Mesenchymal stem cell (in vitro differentiated cells and primary cell): ENCODE data around the gene C10orf90.

Experiments used
- DNase-seq: peaks from one replicate; pipeline ENCODE4 v3.0.0-alpha.2; 2013
- H2AFZ ChIP-seq: one replicate; pipeline ENCODE4 v1.6.1; 2013; ENCODE audit warnings: low read depth, mild to moderate bottlenecking, control low read depth, inconsistent platforms, low read length, moderate library complexity
- H2AK5ac ChIP-seq: 2 replicates; pipeline ENCODE4 v1.6.1; 2013; ENCODE audit warnings: low read length, moderate library complexity, mild to moderate bottlenecking, inconsistent platforms; ENCODE audit not compliant: severe bottlenecking
- H2BK120ac ChIP-seq: one replicate; pipeline ENCODE4 v1.6.1; 2013; ENCODE audit warnings: low read depth, mild to moderate bottlenecking, inconsistent platforms, low read length, moderate library complexity
- H2BK12ac ChIP-seq, 2 experiments: one replicate each; pipeline ENCODE4 v1.6.1; 2013; ENCODE audit warnings: inconsistent platforms in 2 of 2, low read length in 2 of 2, mild to moderate bottlenecking in 2 of 2, moderate library complexity in 2 of 2, control low read depth in 1 of 2
- H2BK15ac ChIP-seq: one replicate; pipeline ENCODE4 v1.6.1; 2013; ENCODE audit warnings: mild to moderate bottlenecking, low read depth, inconsistent platforms; ENCODE audit not compliant: poor library complexity, severe bottlenecking
- H2BK5ac ChIP-seq: 2 replicates; pipeline ENCODE4 v1.6.1; 2013; ENCODE audit warnings: low read depth, mild to moderate bottlenecking, low read length, control low read depth, inconsistent platforms; ENCODE audit not compliant: poor library complexity, severe bottlenecking
- H3K14ac ChIP-seq, 2 experiments: one replicate each; pipeline ENCODE4 v1.6.1; 2013; ENCODE audit warnings: inconsistent platforms in 2 of 2, low read length in 2 of 2, control low read depth in 1 of 2, mild to moderate bottlenecking in 1 of 2, moderate library complexity in 1 of 2
- H3K18ac ChIP-seq, 2 experiments: one replicate each; pipeline ENCODE4 v1.6.1; 2013; ENCODE audit warnings: inconsistent platforms in 2 of 2, low read length in 2 of 2, control low read depth in 1 of 2, low read depth in 1 of 2, mild to moderate bottlenecking in 1 of 2
- H3K23ac ChIP-seq, 2 experiments: one replicate each; pipeline ENCODE4 v1.6.1; 2013; ENCODE audit warnings: inconsistent platforms in 2 of 2, low read length in 2 of 2, mild to moderate bottlenecking in 2 of 2, moderate library complexity in 2 of 2, control low read depth in 1 of 2
- H3K27ac ChIP-seq: 2 replicates; pipeline ENCODE4 v1.5.1; 2013; ENCODE audit warnings: mild to moderate bottlenecking, moderate library complexity, low read length, control low read depth, inconsistent platforms; ENCODE audit not compliant: poor library complexity, severe bottlenecking
- H3K27me3 ChIP-seq, 2 experiments: 2 replicates each; pipeline versions ENCODE4 v1.6.1 to v1.7.0; 2013; ENCODE audit warnings: low read length in 2 of 2, mild to moderate bottlenecking in 2 of 2, moderate library complexity in 2 of 2, control low read depth in 1 of 2, inconsistent platforms in 1 of 2; ENCODE audit not compliant: control insufficient read depth in 1 of 2, insufficient read depth in 1 of 2
- H3K36me3 ChIP-seq, 2 experiments: 2 replicates each; pipeline versions ENCODE4 v1.6.1 to v1.7.0; 2013; ENCODE audit warnings: low read length in 2 of 2, control low read depth in 1 of 2, inconsistent platforms in 1 of 2, low read depth in 1 of 2, mild to moderate bottlenecking in 1 of 2; ENCODE audit not compliant: insufficient read depth in 2 of 2, control insufficient read depth in 1 of 2
- H3K4ac ChIP-seq, 2 experiments: one replicate each; pipeline ENCODE4 v1.6.1; 2013; ENCODE audit warnings: inconsistent platforms in 2 of 2, low read length in 2 of 2, mild to moderate bottlenecking in 2 of 2, moderate library complexity in 2 of 2, control low read depth in 1 of 2, low read depth in 1 of 2
- H3K4me1 ChIP-seq: 2 replicates; pipeline ENCODE4 v1.6.1; 2013; ENCODE audit warnings: low read depth, low read length, control low read depth; ENCODE audit not compliant: control insufficient read depth, insufficient read depth
- H3K4me2 ChIP-seq: 2 replicates; pipeline ENCODE4 v1.6.1; 2013; ENCODE audit warnings: low read length, mild to moderate bottlenecking, inconsistent platforms; ENCODE audit not compliant: poor library complexity, severe bottlenecking
- H3K4me3 ChIP-seq, 2 experiments: 2 replicates each; pipeline versions ENCODE4 v1.5.1 to v1.7.0; 2013; ENCODE audit warnings: low read length in 2 of 2, mild to moderate bottlenecking in 2 of 2, control low read depth in 1 of 2, low read depth in 1 of 2; ENCODE audit not compliant: insufficient read depth in 1 of 2
- H3K79me1 ChIP-seq: replicated peaks from 2 replicates; pipeline ENCODE4 v1.6.1; 2013; ENCODE audit warnings: mild to moderate bottlenecking, control low read depth, low read length, inconsistent platforms; ENCODE audit not compliant: poor library complexity, severe bottlenecking
- H3K9ac ChIP-seq: 2 replicates; pipeline ENCODE4 v1.7.0; 2013; ENCODE audit warnings: mild to moderate bottlenecking, low read length, moderate library complexity
- H3K9me3 ChIP-seq: 2 replicates; pipeline ENCODE4 v1.7.0; 2013; ENCODE audit warnings: mild to moderate bottlenecking, low read length; ENCODE audit not compliant: control insufficient read depth
- H4K8ac ChIP-seq: one replicate; pipeline ENCODE4 v1.6.1; 2013; ENCODE audit warnings: inconsistent platforms, mild to moderate bottlenecking, low read length, moderate library complexity
- H4K91ac ChIP-seq: one replicate; pipeline ENCODE4 v1.6.1; 2013; ENCODE audit warnings: mild to moderate bottlenecking, low read length, inconsistent platforms
- WGBS: methylation state at CpG from one replicate; pipeline ENCODE4 v1.1.7; 2013; ENCODE audit warnings: mixed read lengths; 5-methylcytosine and 5-hydroxymethylcytosine counted together

C10orf90 gene

GRCh38 chr10:126593968-126594701, 76.4 kb downstream of the C10orf90 start:
- H2BK15ac ChIP-seq: no peak overlapping the region
- H3K4me1 ChIP-seq: no peaks in the 10 kb centered on the region
- no peak overlapping the region for H3K4ac ChIP-seq
- H3K36me3 ChIP-seq: no peaks in the 10 kb centered on the region
- H3K23ac ChIP-seq: no peak overlapping the region
- no peak overlapping the region for H2BK12ac ChIP-seq
- no peak overlapping the region for H3K18ac ChIP-seq
- no peaks in the 10 kb centered on the region for H3K27me3 ChIP-seq
- no peak overlapping the region for H4K91ac ChIP-seq
- H2BK5ac ChIP-seq: no peak overlapping the region
- no peak overlapping the region for H3K4me3 ChIP-seq
- no peak for DNase-seq
- no peaks in the 10 kb centered on the region for H3K9me3 ChIP-seq
- H2AFZ ChIP-seq: no peak overlapping the region
- H2BK120ac ChIP-seq: no peak overlapping the region
- H3K4me2 ChIP-seq: no peak overlapping the region
- no peak overlapping the region for H4K8ac ChIP-seq
- no peaks in the 10 kb centered on the region for H3K79me1 ChIP-seq
- no peak overlapping the region for H2AK5ac ChIP-seq
- H3K14ac ChIP-seq: no peak overlapping the region
- H3K9ac ChIP-seq: no peak overlapping the region
- 72% methylated on average over 3 of the region's 4 CpGs for WGBS
- no peak overlapping the region for H3K27ac ChIP-seq

DNA sequence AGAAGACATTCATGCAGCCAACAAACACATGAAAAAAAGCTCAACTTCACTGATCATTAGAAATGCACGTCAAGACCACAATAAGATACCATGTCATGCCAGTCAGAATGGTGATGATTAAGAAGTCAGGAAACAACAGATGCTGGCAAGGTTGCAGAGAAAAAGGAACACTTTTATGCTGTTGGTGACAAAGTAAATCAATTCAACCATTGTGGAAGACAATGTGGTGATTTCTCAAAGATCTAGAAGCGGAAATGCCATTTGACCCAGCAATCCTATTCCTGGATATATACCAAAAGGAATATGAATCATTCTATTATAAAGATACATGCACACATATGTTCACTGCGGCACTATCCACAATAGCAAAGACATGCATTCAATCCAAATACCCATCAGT, 77.6 kb downstream of the C10orf90 start:
- no peak overlapping the region for H2BK120ac ChIP-seq
- H3K79me1 ChIP-seq: no peaks in the 10 kb centered on the region
- H3K23ac ChIP-seq: no peak overlapping the region
- no peak for DNase-seq
- H3K27ac ChIP-seq: no peak overlapping the region
- H2BK15ac ChIP-seq: no peak overlapping the region
- H2BK12ac ChIP-seq: no peak overlapping the region
- WGBS: 89% methylated on average over 3 of the region's 3 CpGs
- H2BK5ac ChIP-seq: no peak overlapping the region
- no peak overlapping the region for H4K8ac ChIP-seq
- peaks cover 2 to 8% of the 10 kb centered on the region in 2 experiments for H3K27me3 ChIP-seq
- no peak overlapping the region for H4K91ac ChIP-seq
- no peaks in the 10 kb centered on the region for H3K4me1 ChIP-seq
- H3K18ac ChIP-seq: no peak overlapping the region
- no peak overlapping the region for H3K14ac ChIP-seq
- no peak overlapping the region for H3K4ac ChIP-seq
- no peaks in the 10 kb centered on the region for H3K9me3 ChIP-seq
- no peak overlapping the region for H3K9ac ChIP-seq
- H3K4me2 ChIP-seq: no peak overlapping the region
- H2AFZ ChIP-seq: no peak overlapping the region
- no peaks in the 10 kb centered on the region for H3K36me3 ChIP-seq
- no peak overlapping the region for H2AK5ac ChIP-seq
- no peak overlapping the region for H3K4me3 ChIP-seq

- H3K36me3 ChIP-seq: no peaks in the 10 kb centered on the region
- no peak overlapping the region for H3K23ac ChIP-seq
- H3K4me2 ChIP-seq: no peak overlapping the region
- no peak overlapping the region for H4K91ac ChIP-seq
- no peak overlapping the region for H3K4me3 ChIP-seq
- H3K27me3 ChIP-seq: peaks cover 27 to 29% of the 10 kb centered on the region in 2 experiments
- no peaks in the 10 kb centered on the region for H3K4me1 ChIP-seq
- H3K18ac ChIP-seq: no peak overlapping the region
- no peak overlapping the region for H2BK15ac ChIP-seq
- H3K79me1 ChIP-seq: no peaks in the 10 kb centered on the region
- H3K14ac ChIP-seq: no peak overlapping the region
- 96% methylated on average over 4 of the region's 4 CpGs for WGBS
- H3K9ac ChIP-seq: no peak overlapping the region
- no peak overlapping the region for H2BK5ac ChIP-seq
- no peak overlapping the region for H2BK12ac ChIP-seq
- no peak for DNase-seq
- no peaks in the 10 kb centered on the region for H3K9me3 ChIP-seq
- H2BK120ac ChIP-seq: no peak overlapping the region
- H3K27ac ChIP-seq: no peak overlapping the region
- no peak overlapping the region for H2AK5ac ChIP-seq
- H3K4ac ChIP-seq: no peak overlapping the region
- no peak overlapping the region for H2AFZ ChIP-seq
- no peak overlapping the region for H4K8ac ChIP-seq
These were observed 82.5 kb downstream of the C10orf90 start for GRCh38 chr10:126588024-126588423.

DNA sequence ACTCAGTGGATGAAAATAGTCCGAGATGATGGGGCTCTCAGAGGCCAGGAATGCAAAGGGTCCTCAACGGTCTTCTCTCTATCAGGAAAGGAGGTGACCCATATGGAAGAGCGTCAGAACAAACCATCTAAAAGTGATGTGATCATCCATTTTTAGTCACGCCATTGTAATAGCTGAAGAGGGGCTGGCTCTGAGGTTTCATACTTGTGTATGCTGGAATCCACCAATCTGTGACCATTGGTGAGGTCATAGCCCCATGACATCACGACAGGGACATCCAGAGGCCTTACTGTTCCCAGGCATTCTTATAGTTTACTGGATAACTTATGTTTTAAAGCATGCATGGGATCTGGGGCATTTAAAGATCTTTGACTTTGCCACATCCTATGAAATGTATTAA, 83.6 kb downstream of the C10orf90 start:
- H3K14ac ChIP-seq: no peak overlapping the region
- no peak overlapping the region for H4K8ac ChIP-seq
- no peak overlapping the region for H2BK120ac ChIP-seq
- peaks cover 39 to 40% of the 10 kb centered on the region in 2 experiments for H3K27me3 ChIP-seq
- H3K9me3 ChIP-seq: no peaks in the 10 kb centered on the region
- H3K36me3 ChIP-seq: no peaks in the 10 kb centered on the region
- no peak overlapping the region for H3K4ac ChIP-seq
- H3K4me1 ChIP-seq: no peaks in the 10 kb centered on the region
- no peak for DNase-seq
- no peak overlapping the region for H3K4me3 ChIP-seq
- no peak overlapping the region for H2AFZ ChIP-seq
- no peak overlapping the region for H4K91ac ChIP-seq
- no peak overlapping the region for H2AK5ac ChIP-seq
- H3K79me1 ChIP-seq: no peaks in the 10 kb centered on the region
- no peak overlapping the region for H3K23ac ChIP-seq
- no peak overlapping the region for H2BK5ac ChIP-seq
- no peak overlapping the region for H3K4me2 ChIP-seq
- H3K18ac ChIP-seq: no peak overlapping the region
- H2BK15ac ChIP-seq: no peak overlapping the region
- H3K27ac ChIP-seq: no peak overlapping the region
- no peak overlapping the region for H3K9ac ChIP-seq
- WGBS: 86% methylated on average over 5 of the region's 5 CpGs
- H2BK12ac ChIP-seq: no peak overlapping the region
